HFF-Myc (cell line): ENCODE measurements around the gene RNF8.
"Not testable (repeated sequence)": the region's sequence is repeated elsewhere in the genome, so short reads cannot be mapped to it uniquely, and the experiment has no call there.

Experiments
- DNase-seq: peaks from one replicate; pipeline ENCODE4 v3.0.0-alpha.2; 2011; ENCODE audit warnings: low read depth; ENCODE audit errors: extremely low read depth
- H3K4me3 ChIP-seq: replicated peaks from 2 replicates; pipeline ENCODE4 v1.5.1; 2011; ENCODE audit warnings: low read depth, mild to moderate bottlenecking, control low read depth, low read length
- TF ChIP-seq, protein P1 (sequence below): IDR thresholded peaks from 2 replicates; pipeline ENCODE4 v1.5.1; 2012; ENCODE audit warnings: mild to moderate bottlenecking, low read depth, low read length, control low read depth; ENCODE audit errors: missing control alignments

RNF8 gene

DNA sequence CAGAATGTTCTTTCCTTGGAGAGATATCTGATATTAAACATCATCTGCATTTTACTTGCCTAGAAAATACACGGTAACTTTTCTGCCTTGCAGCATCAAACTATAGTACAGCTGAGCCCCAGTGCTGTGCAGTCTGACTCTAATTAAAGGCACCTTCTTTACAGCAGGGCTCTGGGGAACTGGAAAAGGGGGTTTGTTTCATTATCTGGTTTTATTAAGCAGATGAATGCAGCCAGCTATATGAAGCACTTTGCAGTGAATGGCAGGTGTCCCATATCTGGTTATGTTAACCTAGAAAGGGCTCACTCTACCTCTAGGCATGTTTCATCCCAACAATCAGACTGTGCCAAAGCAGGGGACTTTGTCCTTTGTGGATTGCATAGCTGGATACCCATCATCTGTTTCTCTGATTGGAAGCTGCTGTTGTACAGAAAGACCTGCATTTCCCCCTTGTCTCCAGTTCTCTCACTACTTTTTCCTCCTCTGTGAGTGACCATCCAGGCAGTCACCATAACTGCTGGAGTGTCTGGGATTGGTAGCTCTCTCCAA, 39.7 kb downstream of the RNF8 start:
- no peak for DNase-seq
- TF ChIP-seq, protein P1, sequence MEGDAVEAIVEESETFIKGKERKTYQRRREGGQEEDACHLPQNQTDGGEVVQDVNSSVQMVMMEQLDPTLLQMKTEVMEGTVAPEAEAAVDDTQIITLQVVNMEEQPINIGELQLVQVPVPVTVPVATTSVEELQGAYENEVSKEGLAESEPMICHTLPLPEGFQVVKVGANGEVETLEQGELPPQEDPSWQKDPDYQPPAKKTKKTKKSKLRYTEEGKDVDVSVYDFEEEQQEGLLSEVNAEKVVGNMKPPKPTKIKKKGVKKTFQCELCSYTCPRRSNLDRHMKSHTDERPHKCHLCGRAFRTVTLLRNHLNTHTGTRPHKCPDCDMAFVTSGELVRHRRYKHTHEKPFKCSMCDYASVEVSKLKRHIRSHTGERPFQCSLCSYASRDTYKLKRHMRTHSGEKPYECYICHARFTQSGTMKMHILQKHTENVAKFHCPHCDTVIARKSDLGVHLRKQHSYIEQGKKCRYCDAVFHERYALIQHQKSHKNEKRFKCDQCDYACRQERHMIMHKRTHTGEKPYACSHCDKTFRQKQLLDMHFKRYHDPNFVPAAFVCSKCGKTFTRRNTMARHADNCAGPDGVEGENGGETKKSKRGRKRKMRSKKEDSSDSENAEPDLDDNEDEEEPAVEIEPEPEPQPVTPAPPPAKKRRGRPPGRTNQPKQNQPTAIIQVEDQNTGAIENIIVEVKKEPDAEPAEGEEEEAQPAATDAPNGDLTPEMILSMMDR: no peak
- H3K4me3 ChIP-seq: no peak overlapping the region

DNA sequence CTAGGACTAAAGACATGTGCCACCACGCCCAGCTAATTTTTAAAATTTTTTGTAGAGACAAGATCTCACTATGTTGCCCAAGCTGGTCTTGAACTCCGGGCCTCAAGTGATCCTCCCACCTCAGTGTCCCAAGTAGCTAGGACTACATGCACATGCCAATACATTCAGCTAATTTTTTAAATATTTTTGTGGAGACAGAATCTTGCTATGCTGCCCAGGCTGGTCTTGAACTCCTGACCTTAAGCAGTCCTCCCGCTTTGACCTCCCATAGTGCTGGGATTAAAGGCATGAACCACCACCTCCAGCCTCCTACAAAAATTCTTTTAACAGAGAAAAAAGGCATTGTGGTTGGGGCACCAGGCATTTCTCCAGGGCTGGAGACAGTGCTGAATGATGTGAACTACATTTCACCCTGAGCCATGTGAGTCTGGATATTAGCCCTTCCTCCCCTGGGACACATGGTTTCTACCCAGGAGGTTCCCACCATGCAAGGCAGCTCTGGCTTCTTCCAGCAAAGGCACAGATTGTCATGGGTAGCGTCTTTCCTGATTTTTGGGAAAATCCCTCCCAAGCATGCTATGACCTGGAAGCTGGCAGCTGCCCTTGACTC, 42.9 kb downstream of the RNF8 start:
- no peak for DNase-seq

DNA sequence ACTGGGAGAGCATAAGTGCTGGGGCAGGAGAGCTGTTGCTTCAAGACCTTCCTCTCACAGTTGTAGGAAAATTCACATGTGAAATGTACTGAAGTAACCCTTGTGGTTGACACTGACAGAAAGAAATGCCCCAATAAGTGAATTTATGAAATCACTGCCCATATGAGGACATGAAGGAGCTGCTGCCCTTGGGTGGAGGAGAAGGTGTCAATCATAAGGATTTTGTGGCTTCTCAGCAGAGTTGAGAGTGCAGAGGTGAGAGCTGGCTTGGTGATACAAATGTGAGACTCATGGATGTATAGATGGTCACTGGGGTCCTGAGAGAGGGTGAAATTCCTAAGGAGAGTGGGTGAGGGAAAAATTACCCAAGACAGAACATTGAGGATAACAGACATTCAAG, 45.3 kb downstream of the RNF8 start:
- TF ChIP-seq, protein P1: no peak
- no peak for DNase-seq
- no peak overlapping the region for H3K4me3 ChIP-seq

More for the DNA sequence above, 42.9 kb downstream of the RNF8 start:
- TF ChIP-seq, protein P1: no peak
- H3K4me3 ChIP-seq: no peak overlapping the region

DNA sequence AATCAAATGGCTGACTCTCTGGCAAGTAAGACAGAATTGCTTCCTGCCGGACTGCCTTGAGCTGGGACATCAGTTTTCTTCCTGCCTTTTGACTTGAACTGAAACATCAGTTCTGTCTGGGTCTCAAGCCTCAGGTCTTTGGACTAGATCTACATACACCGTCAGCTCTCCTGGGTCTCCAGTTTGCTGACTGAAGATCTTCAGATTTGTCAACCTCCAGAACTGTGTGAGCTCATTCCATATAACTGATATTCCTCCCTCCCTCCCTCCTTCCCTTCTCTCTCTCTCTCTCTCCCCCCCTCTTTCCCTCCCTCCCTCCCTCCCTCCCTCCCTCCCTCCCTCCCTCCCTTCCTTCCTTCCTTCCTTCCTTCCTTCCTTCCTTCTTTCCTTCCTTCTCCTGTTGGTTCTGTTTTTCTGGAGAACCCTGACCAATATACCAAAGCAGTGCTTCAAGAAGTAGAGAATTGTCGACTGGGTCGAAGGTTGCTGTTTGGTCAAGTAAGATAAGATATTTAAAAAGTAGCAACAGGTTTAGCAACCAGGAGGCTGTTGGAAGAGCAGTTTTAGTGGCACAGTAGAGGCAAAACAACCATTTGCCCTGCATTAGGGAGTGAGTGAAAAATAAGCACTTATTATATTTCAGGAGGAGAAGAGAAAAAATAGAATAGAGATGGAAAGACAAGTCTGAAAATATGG, 46.2 kb downstream of the RNF8 start:
- no peak for DNase-seq
- TF ChIP-seq, protein P1: no peak
- no peak overlapping the region for H3K4me3 ChIP-seq

DNA sequence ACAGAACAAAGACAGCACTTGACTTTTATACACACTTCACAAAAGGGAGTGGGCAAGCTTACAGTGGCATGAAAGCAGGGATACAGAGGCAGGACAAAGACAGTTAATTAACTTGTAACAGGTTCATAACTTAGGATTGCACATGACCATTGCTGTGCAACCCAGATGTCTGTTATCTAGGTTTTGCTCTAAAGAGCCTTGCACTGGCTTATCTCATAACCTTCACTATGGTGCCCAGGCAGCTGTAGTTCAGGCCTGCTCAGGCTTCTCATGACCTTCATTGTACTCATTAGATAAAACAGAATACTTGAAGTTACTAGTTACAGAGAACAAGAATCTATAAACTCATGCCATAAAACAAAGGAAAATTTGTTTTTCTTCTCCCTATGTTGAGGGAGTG, 47.9 kb downstream of the RNF8 start:
- DNase-seq, H3K4me3 ChIP-seq: not testable (repeated sequence)

DNA sequence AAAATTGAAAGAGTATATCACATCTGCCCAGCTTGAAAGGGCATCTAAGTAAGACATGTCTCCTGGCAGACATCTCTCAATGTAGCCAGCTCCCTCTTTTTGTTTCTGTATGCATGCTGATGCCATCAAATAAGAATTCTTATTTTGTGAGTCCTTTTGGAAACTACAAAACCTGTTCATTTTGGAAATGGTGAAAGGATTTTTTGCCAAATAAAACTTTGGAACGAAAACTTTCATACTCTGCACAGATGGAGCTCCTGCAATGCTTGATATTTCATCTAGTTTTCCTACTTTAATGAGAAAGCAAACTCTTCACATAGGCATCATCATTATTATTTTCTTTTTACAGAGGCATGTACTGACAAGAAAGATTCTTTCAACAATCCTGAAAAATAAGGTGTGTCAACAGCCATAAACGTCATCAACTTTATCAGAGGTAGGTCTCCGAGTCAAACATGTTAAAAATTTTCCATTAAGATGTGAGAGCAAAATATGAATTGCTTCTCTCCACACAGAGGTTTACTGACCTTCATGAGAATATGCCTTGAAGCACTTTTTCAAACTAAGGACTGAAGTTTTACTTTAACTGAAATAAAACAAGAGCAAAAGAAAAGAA, 53.1 kb downstream of the RNF8 start:
- DNase-seq: no peak
- H3K4me3 ChIP-seq: no peak overlapping the region
- TF ChIP-seq, protein P1: no peak

DNA sequence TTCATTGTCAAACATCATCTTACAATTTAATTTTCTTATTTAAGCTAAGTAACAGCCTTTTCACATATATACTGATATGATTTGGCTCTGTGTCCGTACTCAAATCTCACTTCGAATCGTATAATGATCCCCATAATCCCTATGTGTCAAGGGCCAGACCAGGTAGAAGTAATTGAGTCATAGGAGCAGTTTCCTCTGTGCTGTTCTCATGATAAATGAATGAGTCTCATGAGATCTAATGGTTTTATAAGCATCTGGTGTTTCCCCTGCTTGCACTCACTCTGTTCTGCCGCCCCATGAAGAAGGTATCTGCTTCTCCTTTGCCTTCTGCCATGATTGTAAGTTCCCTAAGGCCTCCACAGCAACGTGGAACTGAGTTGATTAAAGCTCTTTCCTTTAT, 54.2 kb downstream of the RNF8 start:
- TF ChIP-seq, protein P1: no peak
- DNase-seq: no peak
- no peak overlapping the region for H3K4me3 ChIP-seq
